Upper lobe of left lung (tissue), 6 donors: ENCODE measurements around the gene MIF. TPM values are rescaled to one million over a fixed set of nuclear protein-coding genes. Genes with fewer than 3 reads are reported as not detected.
"Not testable (repeated sequence)": the region's sequence is repeated elsewhere in the genome, so short reads cannot be mapped to it uniquely, and the experiment has no call there.

Experiments
- ATAC-seq, 2 donors: fragments of 200-7000 bp; cut with Tn5 transposase; one replicate each; pipeline ENCODE4 v1.9.1; 2022; ENCODE audit warnings: mild to moderate bottlenecking in 2 of 2, moderate library complexity in 2 of 2; ENCODE audit not compliant: low FRiP score in 2 of 2
- DNase-seq, 2 donors: peaks; one replicate each; pipeline ENCODE4 v3.0.0-alpha.2; 2019 to 2020
- H3K27ac ChIP-seq, 4 donors: fragments of 200-600 bp; sonication (generic); one replicate each; pipeline ENCODE4 v1.5.1; 2016 to 2019
- H3K27me3 ChIP-seq, 4 donors: fragments of 200-600 bp; sonication (generic); one replicate each; pipeline ENCODE4 v1.5.1; 2017 to 2019
- H3K36me3 ChIP-seq, 4 donors: fragments of 200-600 bp; sonication (generic); one replicate each; pipeline ENCODE4 v1.5.1; 2016 to 2019
- H3K4me1 ChIP-seq, 4 donors: fragments of 200-600 bp; sonication (generic); one replicate each; pipeline ENCODE4 v1.5.1; 2018 to 2019
- H3K4me3 ChIP-seq, 4 donors: fragments of 200-600 bp; sonication (generic); one replicate each; pipeline ENCODE4 v1.5.1; 2017 to 2019; ENCODE audit warnings: mild to moderate bottlenecking in 2 of 4, moderate library complexity in 1 of 4
- H3K9me3 ChIP-seq, 4 donors: fragments of 200-600 bp; sonication (generic); one replicate each; pipeline ENCODE4 v1.5.1; 2018 to 2019
- CTCF ChIP-seq, 6 experiments: fragments of 450-650 bp in 4 of 6; fragments of 200-600 bp in 2 of 6; sonication (generic) in 2 of 6; IDR thresholded peaks; one replicate each; pipeline ENCODE4 v1.5.1; 2016 to 2019; ENCODE audit warnings: antibody characterized with exemption in 6 of 6
- EP300 ChIP-seq, 4 donors: sonication (generic); formaldehyde crosslinking; IDR thresholded peaks; one replicate each; pipeline ENCODE4 v1.5.1; 2017; ENCODE audit warnings: antibody characterized with exemption in 4 of 4, control low read depth in 2 of 4
- POLR2A ChIP-seq, 4 donors: fragments of 450-650 bp; IDR thresholded peaks; one replicate each; pipeline ENCODE4 v1.5.1; 2016 to 2017; ENCODE audit warnings: antibody characterized with exemption in 4 of 4, mild to moderate bottlenecking in 2 of 4
- POLR2AphosphoS5 ChIP-seq, 2 donors: sonication (generic); formaldehyde crosslinking; IDR thresholded peaks; one replicate each; pipeline ENCODE4 v1.5.1; 2017; ENCODE audit warnings: antibody characterized with exemption in 2 of 2
- WGBS, 2 donors: methylation state at CpG; one replicate each; pipeline ENCODE4 v1.1.5; 2017 to 2018; 5-methylcytosine and 5-hydroxymethylcytosine counted together
- total RNA-seq, 6 donors: library from RNA; depleted of rRNA in 4 of 6; stranded (reverse); fragments of >200 nt in 4 of 6; gene quantifications; one replicate each; pipeline versions ENCODE4 v1.1.0 to v1.2.1, GENCODE V29; 2016 to 2021
- donor health status: DM: no; HTN: no; CAD: no; lungs with moderate emphysema.
- donor health status: DM: no; HTN: yes; CAD: no; lungs with severe emphysema.

Gene MIF
- total RNA-seq, 6 donors from 2014 or later, result 54.5 to 388 (median 298) TPM

- peak; percentile 7 to 42 for TF ChIP-seq POLR2AphosphoS5 (IDR thresholded peaks at IDR 0.05)
- peaks cover 0 to 42% (median 5%) of the 10 kb centered on the region in 4 donors for H3K36me3 ChIP-seq
- DNase-seq, H3K4me1 ChIP-seq, ATAC-seq, H3K4me3 ChIP-seq, H3K27me3 ChIP-seq, H3K27ac ChIP-seq: not testable (repeated sequence)
- H3K9me3 ChIP-seq, result peaks cover 0 to 16% (median 7%) of the 10 kb centered on the region in 4 donors
- 79 to 84% methylated on average over 13 of the region's 13 CpGs for WGBS, 2 donors
Observed at GRCh38 chr22:23921586-23922201, 27.5 kb downstream of the MIF start.

GRCh38 chr22:23922921-23923320 lies 28.7 kb downstream of the MIF start:
- TF ChIP-seq CTCF (IDR thresholded peaks at IDR 0.05), result no peak
- no peak for TF ChIP-seq POLR2A (IDR thresholded peaks at IDR 0.05)
- TF ChIP-seq POLR2AphosphoS5 (IDR thresholded peaks at IDR 0.05), result no peak
- no peak for TF ChIP-seq EP300 (IDR thresholded peaks at IDR 0.05)
- peaks cover 0 to 46% (median 5%) of the 10 kb centered on the region in 4 donors for H3K36me3 ChIP-seq
- no peak overlapping the region for H3K27ac ChIP-seq
- no peaks in the 10 kb centered on the region for H3K4me1 ChIP-seq
- 54 to 65% methylated on average over 2 of the region's 2 CpGs for WGBS, 2 donors
- DNase-seq, result no peak
- ATAC-seq, result no peak
- peaks cover 0 to 16% (median 7%) of the 10 kb centered on the region in 4 donors for H3K9me3 ChIP-seq
- no peaks in the 10 kb centered on the region for H3K27me3 ChIP-seq
- no peak overlapping the region for H3K4me3 ChIP-seq

- Histone ChIP-seq H3K27me3 (no peaks in the 10 kb centered on the region), H3K27ac (no peak overlapping the region), H3K4me1 (no peaks in the 10 kb centered on the region), H3K36me3 (peaks cover 0 to 55% (median 7%) of the 10 kb centered on the region in 4 donors), H3K4me3 (no peak overlapping the region), H3K9me3 (peaks cover 0 to 16% (median 7%) of the 10 kb centered on the region in 4 donors)
- no peak for ATAC-seq
- DNase-seq, result no peak
- TF ChIP-seq POLR2A (IDR thresholded peaks at IDR 0.05), result no peak
- TF ChIP-seq CTCF (IDR thresholded peaks at IDR 0.05), result no peak
- no peak for TF ChIP-seq POLR2AphosphoS5 (IDR thresholded peaks at IDR 0.05)
- no peak for TF ChIP-seq EP300 (IDR thresholded peaks at IDR 0.05)
- 92 to 93% methylated on average over 5 to 6 of the region's 6 CpGs for WGBS, 2 donors
Observed at GRCh38 chr22:23925020-23925606, 30.9 kb downstream of the MIF start.

GRCh38 chr22:23926561-23926960 lies 32.4 kb downstream of the MIF start:
- DNase-seq, result peak in 1 of 2 donors; percentile 22
- ATAC-seq, result no peak
- no peaks in the 10 kb centered on the region for H3K4me1 ChIP-seq
- no peak overlapping the region for H3K27ac ChIP-seq
- no peaks in the 10 kb centered on the region for H3K27me3 ChIP-seq
- H3K9me3 ChIP-seq, result peaks cover 0 to 17% (median 8%) of the 10 kb centered on the region in 4 donors
- H3K36me3 ChIP-seq, result peaks cover 0 to 55% (median 7%) of the 10 kb centered on the region in 4 donors
- TF ChIP-seq CTCF (IDR thresholded peaks at IDR 0.05) (no peak), EP300 (IDR thresholded peaks at IDR 0.05) (no peak), POLR2AphosphoS5 (IDR thresholded peaks at IDR 0.05) (no peak), POLR2A (IDR thresholded peaks at IDR 0.05) (no peak)
- WGBS, 2 donors, result 68 to 81% methylated on average over 13 to 14 of the region's 14 CpGs
- no peak overlapping the region for H3K4me3 ChIP-seq

GRCh38 chr22:23938328-23939016 lies 44.3 kb downstream of the MIF start:
- Histone ChIP-seq H3K36me3 (no peaks in the 10 kb centered on the region), H3K4me3 (no peak overlapping the region), H3K27ac (peak overlapping the region in 2 of 4 donors; percentile 52 to 64), H3K27me3 (no peaks in the 10 kb centered on the region), H3K4me1 (peaks cover 0 to 7% (median 0%) of the 10 kb centered on the region in 4 donors), H3K9me3 (no peaks in the 10 kb centered on the region)
- DNase-seq, result peak in 1 of 2 donors; percentile 22
- peak; percentile 22 to 77 for TF ChIP-seq POLR2AphosphoS5 (IDR thresholded peaks at IDR 0.05)
- TF ChIP-seq CTCF (IDR thresholded peaks at IDR 0.05), result no peak
- TF ChIP-seq EP300 (IDR thresholded peaks at IDR 0.05), result peak in 3 of 4 donors; percentile 68 to 86 (median 78)
- no peak for TF ChIP-seq POLR2A (IDR thresholded peaks at IDR 0.05)
- 64 to 71% methylated on average over 5 of the region's 5 CpGs for WGBS, 2 donors
- peak in 1 of 2 donors; percentile 78 for ATAC-seq
